ENCODE data around the gene FAM229B. TPM values are rescaled to one million over a fixed set of nuclear protein-coding genes. Genes with fewer than 3 reads are reported as not detected.
"Not testable (repeated sequence)": the region's sequence is repeated elsewhere in the genome, so short reads cannot be mapped to it uniquely, and the experiment has no call there.

Gene FAM229B, protein sequence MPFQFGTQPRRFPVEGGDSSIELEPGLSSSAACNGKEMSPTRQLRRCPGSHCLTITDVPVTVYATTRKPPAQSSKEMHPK
- 10 to 100 TPM in 1 of 3 donors, 1 to 10 TPM in 2; 3.7 to 13.3 (median 6.4) TPM for polyA plus RNA-seq

DNA sequence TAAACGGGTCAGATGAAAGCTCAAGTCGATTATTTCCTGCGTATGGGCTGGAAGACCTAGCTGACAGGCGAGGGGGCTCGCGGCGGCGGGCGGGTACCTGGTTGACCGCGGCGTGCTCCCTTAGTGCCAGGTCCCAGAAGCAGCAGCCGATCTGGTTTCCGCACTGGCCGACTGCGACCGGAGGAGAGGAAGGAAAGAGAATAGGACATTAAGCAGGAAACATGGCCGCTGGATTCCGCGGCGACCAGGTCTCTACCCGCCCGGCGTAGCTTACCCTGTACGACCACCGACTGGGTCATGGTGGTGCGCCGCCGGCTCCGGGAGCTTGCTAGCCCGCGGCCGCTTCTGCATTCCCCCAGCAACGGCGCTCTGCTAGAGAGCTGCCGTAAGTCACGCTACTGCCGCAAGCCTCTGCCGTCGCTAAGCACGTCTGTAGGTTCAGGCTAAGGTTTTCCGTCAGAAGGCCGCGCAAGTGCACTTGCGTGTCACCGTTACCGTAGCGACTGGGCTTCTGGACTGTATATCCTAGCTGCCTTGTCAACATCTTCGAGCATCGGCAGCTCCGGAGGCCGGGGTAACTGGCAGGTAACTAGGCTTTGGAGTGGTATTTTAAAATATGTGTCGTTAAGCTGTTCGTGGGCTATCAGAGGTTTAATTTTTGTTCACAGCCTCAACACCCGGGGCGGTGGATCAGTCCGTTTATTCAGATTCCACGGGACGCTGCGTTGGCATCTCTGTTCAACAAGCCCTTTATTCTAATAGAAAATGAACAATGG, at the start of gene FAM229B, which contains the start of gene TUBE1:
TSS of gene FAM229B (plus strand) at position 456 of the 776 bp plus-strand sequence. CDS start 11,693 bp downstream, outside the sequence.
TSS of gene TUBE1 (minus strand) at position 347 of the 776 bp plus-strand sequence. CDS start at position 299, 48 bp downstream.
- peaks cover 0 to 5% (median 3%) of the 10 kb centered on the region in 3 donors for H3K36me3 Mint-ChIP-seq
- H3K9me3 Mint-ChIP-seq = no peaks in the 10 kb centered on the region
- DNase-seq = peak; percentile 86 to 89 (median 89)
- H3K4me3 Mint-ChIP-seq = no peak within 1 kb of the TSS
- H3K27ac Mint-ChIP-seq = peak within 1 kb of the TSS in 1 of 6 donors; percentile 38
- peaks cover 2 to 3% (median 3%) of the 10 kb centered on the region in 3 donors for H3K27me3 Mint-ChIP-seq (ENCODE audit: low read depth in 3 of 3)
- H3K4me1 Mint-ChIP-seq = peaks cover 0 to 3% of the 10 kb centered on the region in 2 donors

DNA sequence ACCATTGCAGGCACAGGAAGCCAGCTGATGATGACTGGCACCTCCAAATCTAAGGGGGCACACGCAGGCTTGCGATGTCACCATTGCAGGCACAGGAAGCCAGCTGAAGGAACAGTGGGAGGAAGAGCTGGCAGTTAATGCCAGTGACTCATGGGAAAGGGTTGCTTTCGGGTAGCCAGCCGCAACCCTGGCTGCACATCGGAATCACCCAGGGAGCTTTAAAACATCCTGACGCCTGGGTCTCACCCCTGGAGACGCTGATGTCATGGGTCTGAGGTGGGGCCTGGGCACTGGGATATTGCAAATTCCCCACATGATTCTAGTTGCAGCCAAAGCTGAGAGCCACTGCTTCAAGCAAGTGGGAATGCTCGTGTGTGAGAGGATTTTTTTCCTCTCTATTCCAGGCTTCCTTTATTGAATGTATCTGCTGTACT, 49.6 kb upstream of the FAM229B start:
- peaks cover 7 to 18% of the 10 kb centered on the region in 2 donors for H3K4me1 Mint-ChIP-seq
- H3K4me3 Mint-ChIP-seq = no peak overlapping the region

DNA sequence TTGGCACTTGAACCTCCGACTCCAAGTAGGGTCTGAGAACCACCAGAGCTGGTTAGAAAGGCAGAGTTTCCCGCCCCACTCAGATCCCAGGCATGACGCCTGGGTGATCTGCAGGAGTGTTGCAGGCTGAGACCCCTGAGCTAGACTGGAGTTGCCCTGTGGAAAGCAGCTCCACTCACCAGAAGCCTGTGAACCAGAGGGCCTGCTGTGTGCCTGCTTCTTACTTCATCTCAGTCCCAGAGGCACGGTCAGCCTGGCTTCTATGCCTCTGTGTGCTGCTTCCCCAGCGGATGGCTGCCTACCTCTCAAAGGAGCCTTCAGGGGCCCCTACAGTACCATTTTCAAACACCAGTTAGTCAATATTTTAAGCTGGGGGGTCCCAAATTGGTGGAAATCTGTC, 49.1 kb upstream of the FAM229B start:
- H3K4me3 Mint-ChIP-seq = no peak overlapping the region
- no peak overlapping the region for H3K27ac Mint-ChIP-seq
- peaks cover 0 to 3% (median 2%) of the 10 kb centered on the region in 3 donors for H3K27me3 Mint-ChIP-seq (ENCODE audit: low read depth in 3 of 3)
- H3K9me3 Mint-ChIP-seq = no peaks in the 10 kb centered on the region
- H3K4me1 Mint-ChIP-seq = peaks cover 8 to 20% of the 10 kb centered on the region in 2 donors
- no peaks in the 10 kb centered on the region for H3K36me3 Mint-ChIP-seq
- DNase-seq = no peak

More for the DNA sequence above, 49.6 kb upstream of the FAM229B start:
- peaks cover 0 to 3% (median 0%) of the 10 kb centered on the region in 3 donors for H3K27me3 Mint-ChIP-seq (ENCODE audit: low read depth in 3 of 3)
- H3K27ac Mint-ChIP-seq = no peak overlapping the region
- no peak for DNase-seq
- H3K36me3 Mint-ChIP-seq = no peaks in the 10 kb centered on the region
- H3K9me3 Mint-ChIP-seq = no peaks in the 10 kb centered on the region

DNA sequence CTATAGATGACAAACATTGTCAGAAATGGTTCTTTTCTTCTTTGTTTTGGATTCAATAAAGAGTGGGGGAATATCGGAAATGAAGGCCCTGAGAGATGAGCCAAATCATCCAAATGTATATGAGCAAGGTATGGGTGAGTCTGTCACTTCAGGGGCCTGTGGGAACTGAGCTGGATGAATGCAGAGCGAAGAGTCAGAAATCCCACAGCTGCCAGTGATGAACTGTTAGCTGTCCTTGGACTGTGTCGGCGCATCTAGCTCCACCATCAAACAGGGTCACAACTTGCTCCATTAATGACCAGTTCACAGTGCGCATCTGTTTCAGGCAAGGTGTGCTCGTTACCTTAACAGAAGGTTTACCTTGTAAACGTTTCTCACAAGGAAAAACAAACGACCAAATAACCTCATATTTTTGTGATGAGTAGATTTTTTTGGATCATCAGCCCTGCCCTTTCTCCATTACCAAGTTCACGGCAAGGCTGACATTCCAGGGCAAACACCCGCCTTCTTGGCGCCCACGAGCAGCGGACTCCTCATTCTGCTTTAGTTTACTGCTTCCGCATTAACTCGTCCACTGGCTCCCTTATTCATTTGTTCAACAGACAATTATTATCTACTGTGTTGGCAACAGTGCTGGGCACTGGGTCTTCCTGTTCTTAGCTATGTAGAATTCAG, 48.5 kb upstream of the FAM229B start:
- Mint-ChIP-seq H3K27me3 (ENCODE audit: low read depth in 3 of 3) (peaks cover 0 to 6% (median 5%) of the 10 kb centered on the region in 3 donors), H3K9me3 (no peaks in the 10 kb centered on the region), H3K27ac (no peak overlapping the region), H3K36me3 (no peaks in the 10 kb centered on the region), H3K4me3 (no peak overlapping the region), H3K4me1 (peaks cover 11 to 20% of the 10 kb centered on the region in 2 donors)
- DNase-seq = no peak

DNA sequence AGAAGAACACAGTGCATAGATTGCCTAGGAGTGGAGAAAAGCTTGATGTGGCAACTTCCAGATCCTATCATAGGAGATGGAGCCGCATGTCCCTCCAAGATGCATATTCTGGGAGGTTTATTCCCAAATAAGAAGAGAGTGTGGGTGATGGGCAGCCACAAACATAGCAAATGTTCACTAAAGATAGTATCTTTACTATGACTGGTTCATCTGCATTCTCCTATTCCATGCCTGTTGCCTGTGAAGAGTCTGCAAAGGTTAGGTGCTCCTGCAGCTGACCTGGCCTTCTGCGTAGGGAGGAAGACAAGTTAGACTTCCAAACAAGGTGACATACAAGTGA, 48.0 kb upstream of the FAM229B start:
- Mint-ChIP-seq H3K4me3 (no peak overlapping the region), H3K9me3 (no peaks in the 10 kb centered on the region), H3K27me3 (ENCODE audit: low read depth in 3 of 3) (peaks cover 0 to 6% (median 5%) of the 10 kb centered on the region in 3 donors), H3K27ac (peak overlapping the region in 1 of 6 donors; percentile 11), H3K36me3 (no peaks in the 10 kb centered on the region), H3K4me1 (peaks cover 11 to 20% of the 10 kb centered on the region in 2 donors)
- DNase-seq = no peak

DNA sequence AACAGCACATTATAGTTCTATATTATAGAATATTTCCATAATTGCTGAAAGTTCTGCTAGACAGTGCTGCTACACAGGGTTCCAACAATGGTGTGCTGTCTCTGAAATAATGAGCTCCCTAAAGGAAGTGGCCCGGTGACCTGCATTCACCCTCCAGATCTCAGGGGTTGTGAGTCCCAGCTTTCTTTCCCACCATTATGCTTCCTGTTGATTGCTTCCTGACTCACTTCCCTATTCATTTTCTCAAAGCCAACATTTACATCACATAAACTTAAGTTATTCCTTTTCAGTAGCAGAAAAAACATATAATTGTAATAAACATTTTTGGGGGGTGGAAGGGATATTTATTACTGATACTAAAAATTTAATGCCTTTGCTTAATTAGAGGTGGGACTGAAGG, 46.4 kb upstream of the FAM229B start:
- Mint-ChIP-seq H3K27ac (no peak overlapping the region), H3K27me3 (ENCODE audit: low read depth in 3 of 3) (peaks cover 0 to 6% (median 5%) of the 10 kb centered on the region in 3 donors), H3K4me1 (peaks cover 11 to 12% of the 10 kb centered on the region in 2 donors), H3K36me3 (no peaks in the 10 kb centered on the region), H3K4me3 (no peak overlapping the region), H3K9me3 (no peaks in the 10 kb centered on the region)
- DNase-seq = no peak

DNA sequence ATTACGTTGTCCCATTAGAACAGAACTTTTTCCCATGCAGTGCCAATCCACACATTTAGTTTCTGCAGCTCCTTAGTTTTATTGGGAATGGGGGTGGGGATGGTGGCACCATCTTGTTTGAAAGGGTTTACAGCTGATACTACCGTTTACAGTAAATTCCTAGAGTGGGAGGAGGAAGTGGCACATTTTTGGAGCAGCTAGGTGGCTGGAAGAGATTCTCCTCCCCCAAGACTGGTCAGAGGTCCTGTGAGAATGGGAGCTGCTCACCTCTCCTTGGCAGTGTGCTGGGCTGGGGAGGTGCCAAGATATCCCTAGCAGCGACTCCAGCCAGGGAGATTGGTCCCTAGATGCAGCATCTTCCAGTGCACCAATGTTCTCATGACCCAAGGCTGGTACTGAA, 45.9 kb upstream of the FAM229B start:
- H3K36me3 Mint-ChIP-seq = no peaks in the 10 kb centered on the region
- H3K4me3 Mint-ChIP-seq = peak overlapping the region in 3 of 5 donors; percentile 10 to 41 (median 30)
- DNase-seq = no peak
- H3K9me3 Mint-ChIP-seq = no peaks in the 10 kb centered on the region
- H3K27me3 Mint-ChIP-seq (ENCODE audit: low read depth in 3 of 3) = peaks cover 0 to 6% (median 5%) of the 10 kb centered on the region in 3 donors
- peaks cover 11 to 12% of the 10 kb centered on the region in 2 donors for H3K4me1 Mint-ChIP-seq
- H3K27ac Mint-ChIP-seq = peak overlapping the region in 3 of 6 donors; percentile 56 to 98 (median 96)

DNA sequence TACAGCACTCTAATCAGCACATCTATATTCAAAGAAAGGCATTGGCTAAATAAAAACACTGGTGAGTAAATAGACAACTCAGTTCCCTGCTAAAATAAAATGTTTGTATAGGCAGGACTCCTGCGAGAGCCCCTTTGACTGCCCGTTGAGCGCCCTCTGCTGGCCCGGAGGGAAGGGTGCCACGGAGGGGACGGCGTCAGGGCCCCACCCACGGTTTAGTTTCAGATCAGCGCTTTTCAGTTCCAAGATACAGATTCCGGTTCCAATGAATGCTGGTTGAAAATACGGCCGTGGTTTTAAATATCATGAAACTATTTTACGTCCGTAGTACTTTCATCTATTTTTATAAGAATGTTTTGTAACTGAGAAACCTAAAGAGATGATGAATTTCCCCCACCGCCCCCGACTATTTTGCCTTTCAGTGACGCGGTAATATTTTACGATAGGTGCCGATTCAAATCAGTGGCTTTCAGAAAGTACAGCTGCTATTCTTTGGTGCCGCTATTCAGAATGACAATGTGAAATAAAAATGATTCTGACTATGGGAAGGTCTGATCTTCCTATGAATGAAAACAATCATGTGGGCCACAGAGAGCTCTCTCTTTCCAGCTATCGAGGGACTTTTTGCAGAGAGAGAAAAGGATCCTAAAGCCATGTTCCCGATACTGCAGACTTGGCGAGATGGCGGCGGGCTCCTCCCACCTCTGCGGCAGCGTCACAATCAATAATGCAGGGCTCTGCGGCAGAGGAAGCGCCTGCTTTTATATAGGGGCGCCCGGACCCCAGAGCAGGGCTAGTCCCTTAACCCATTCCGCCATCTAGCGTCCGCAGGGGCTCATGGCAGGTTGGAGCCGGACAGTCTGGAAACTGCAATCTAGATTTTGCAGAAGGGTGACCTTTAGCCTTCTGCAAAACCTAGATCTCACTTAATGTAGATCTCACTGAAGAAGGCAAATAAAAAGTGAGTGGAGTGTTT, 44.1 kb upstream of the FAM229B start:
- Mint-ChIP-seq H3K27ac (peak overlapping the region; percentile 95 to 99 (median 98)), H3K9me3 (no peaks in the 10 kb centered on the region), H3K4me3 (peak overlapping the region; percentile 94 to 98 (median 97)), H3K36me3 (no peaks in the 10 kb centered on the region), H3K27me3 (ENCODE audit: low read depth in 3 of 3) (peaks cover 0 to 6% (median 5%) of the 10 kb centered on the region in 3 donors), H3K4me1 (peaks cover 11 to 12% of the 10 kb centered on the region in 2 donors)
- DNase-seq = peak; percentile 83 to 87 (median 85)

DNA sequence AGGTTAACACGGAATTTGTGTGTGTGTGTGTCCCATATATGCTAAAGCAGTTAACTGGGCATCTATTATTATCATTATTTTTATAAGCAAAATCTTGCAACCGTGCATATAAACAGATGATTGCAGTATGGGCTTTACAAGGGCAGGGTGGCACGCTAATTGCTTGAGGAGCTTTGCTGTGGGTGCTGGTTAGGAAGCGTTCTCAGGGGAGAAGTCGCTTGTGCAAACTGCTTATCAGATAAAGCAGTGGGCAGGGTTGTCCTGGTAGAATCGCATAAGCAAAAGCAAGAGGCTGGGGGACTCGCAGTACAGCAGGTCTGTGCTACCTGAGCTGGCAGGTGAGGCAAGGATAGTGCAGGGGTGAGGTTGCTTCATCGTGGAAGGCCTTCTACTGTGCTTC, 43.2 kb upstream of the FAM229B start:
- Mint-ChIP-seq H3K27me3 (ENCODE audit: low read depth in 3 of 3) (peaks cover 0 to 6% (median 5%) of the 10 kb centered on the region in 3 donors), H3K36me3 (no peaks in the 10 kb centered on the region), H3K9me3 (no peaks in the 10 kb centered on the region), H3K4me1 (peaks cover 11 to 12% of the 10 kb centered on the region in 2 donors), H3K4me3 (peak overlapping the region in 1 of 5 donors; percentile 98), H3K27ac (peak overlapping the region in 1 of 6 donors; percentile 51)
- DNase-seq = no peak

DNA sequence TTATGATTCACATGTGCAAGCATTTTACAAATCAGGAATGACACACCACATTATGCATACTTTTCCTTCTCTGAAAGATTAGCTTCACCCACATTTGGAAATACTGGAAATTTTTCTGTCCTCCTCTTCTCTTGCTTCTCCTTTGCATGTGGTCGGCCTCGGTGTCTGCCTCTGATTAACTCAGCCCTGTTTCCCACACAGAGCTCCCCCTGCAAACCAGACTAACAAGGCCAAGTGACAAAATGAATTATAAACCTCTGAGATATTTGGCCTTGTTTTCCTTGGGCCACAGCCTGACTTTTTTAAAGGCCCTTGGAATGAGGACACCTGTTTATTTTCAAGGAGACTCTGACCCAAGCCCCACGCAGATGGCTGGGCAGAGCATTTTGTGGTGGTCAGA, 42.5 kb upstream of the FAM229B start:
- H3K4me1 Mint-ChIP-seq = peaks cover 11 to 12% of the 10 kb centered on the region in 2 donors
- no peaks in the 10 kb centered on the region for H3K9me3 Mint-ChIP-seq
- DNase-seq = no peak
- peaks cover 0 to 5% (median 3%) of the 10 kb centered on the region in 3 donors for H3K27me3 Mint-ChIP-seq (ENCODE audit: low read depth in 3 of 3)
- no peaks in the 10 kb centered on the region for H3K36me3 Mint-ChIP-seq
- H3K27ac Mint-ChIP-seq = no peak overlapping the region
- no peak overlapping the region for H3K4me3 Mint-ChIP-seq

DNA sequence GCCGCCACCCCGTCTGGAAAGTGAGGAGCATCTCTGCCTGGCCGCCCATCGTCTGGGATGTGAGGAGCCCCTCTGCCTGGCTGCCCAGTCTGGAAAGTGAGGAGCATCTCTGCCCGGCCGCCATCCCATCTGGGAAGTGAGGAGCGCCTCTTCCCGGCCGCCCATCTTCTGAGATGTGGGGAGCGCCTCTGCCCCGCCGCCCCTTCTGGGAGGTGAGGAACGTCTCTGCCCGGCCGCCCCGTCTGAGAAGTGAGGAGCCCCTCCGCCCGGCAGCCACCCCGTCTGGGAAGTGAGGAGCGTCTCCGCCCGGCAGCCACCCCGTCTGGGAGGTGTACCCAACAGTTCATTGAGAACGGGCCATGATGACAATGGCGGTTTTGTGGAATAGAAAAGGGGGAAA, 39.9 kb upstream of the FAM229B start:
- H3K27ac Mint-ChIP-seq; H3K36me3 Mint-ChIP-seq; H3K4me1 Mint-ChIP-seq; H3K27me3 Mint-ChIP-seq (ENCODE audit: low read depth in 3 of 3); DNase-seq; H3K9me3 Mint-ChIP-seq; H3K4me3 Mint-ChIP-seq: not testable (repeated sequence)

DNA sequence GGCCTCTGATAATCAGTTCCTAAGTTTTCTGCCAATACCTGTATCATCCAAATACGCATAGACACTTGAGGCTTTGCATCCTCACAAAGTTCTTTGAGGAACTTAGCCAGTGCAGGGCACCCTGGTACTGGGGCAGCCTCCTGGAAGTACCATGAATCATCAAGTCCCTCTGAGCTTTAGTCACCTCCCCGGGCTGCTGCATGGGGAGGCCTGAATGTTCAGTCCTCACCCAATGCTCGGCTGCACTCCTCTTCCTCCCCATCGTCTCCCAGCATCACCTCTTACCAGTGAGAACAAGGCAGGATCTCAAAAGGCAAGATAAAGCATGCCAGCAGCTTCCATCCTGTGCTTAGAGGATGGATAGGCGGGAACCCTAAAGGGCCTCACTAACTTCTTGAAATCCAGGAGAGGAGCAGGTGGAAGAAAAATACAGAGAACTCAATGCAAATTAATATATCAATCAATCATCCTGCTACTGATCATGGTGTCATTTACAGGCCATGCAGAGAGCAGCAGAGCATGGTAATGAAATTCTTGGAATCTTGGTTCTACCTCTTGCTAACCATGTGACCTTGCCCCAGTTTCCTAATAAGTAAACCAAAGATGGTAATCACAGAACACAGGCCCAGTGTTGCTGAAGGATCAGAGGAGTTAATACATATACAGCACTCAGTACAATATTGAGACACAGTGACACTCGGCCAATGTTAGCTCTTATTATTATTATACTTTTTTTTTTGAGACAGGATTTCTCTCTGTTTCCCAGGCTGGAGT, 38.2 kb upstream of the FAM229B start:
- H3K9me3 Mint-ChIP-seq = no peaks in the 10 kb centered on the region
- no peak for DNase-seq
- no peaks in the 10 kb centered on the region for H3K27me3 Mint-ChIP-seq (ENCODE audit: low read depth in 3 of 3)
- no peak overlapping the region for H3K4me3 Mint-ChIP-seq
- H3K4me1 Mint-ChIP-seq = no peaks in the 10 kb centered on the region
- H3K36me3 Mint-ChIP-seq = no peaks in the 10 kb centered on the region
- H3K27ac Mint-ChIP-seq = no peak overlapping the region
